ENCODE measurements around the gene CHMP3.
"Not testable (repeated sequence)": the region's sequence is repeated elsewhere in the genome, so short reads cannot be mapped to it uniquely, and the experiment has no call there.

CHMP3 gene

DNA sequence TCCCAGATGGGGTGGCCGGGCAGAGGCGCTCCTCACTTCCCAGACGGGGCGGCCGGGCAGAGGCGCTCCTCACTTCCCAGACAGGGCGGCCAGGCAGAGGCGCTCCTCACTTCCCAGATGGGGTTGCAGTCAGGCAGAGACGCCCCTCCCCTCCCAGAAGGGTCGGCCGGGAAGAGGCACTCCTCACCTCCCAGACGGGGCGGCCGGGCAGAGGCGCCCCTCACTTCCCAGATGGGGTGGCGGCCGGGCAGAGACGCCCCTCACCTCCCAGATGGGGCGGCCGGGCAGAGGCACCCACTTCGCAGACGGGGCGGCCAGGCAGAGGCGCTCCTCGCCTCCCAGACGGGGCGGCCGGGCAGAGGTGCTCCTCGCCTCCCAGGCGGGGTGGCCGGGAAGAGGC lies 13.8 kb downstream of the CHMP3 start:
- DNase-seq (ENCODE audit: low spot score): not testable (repeated sequence)

DNA sequence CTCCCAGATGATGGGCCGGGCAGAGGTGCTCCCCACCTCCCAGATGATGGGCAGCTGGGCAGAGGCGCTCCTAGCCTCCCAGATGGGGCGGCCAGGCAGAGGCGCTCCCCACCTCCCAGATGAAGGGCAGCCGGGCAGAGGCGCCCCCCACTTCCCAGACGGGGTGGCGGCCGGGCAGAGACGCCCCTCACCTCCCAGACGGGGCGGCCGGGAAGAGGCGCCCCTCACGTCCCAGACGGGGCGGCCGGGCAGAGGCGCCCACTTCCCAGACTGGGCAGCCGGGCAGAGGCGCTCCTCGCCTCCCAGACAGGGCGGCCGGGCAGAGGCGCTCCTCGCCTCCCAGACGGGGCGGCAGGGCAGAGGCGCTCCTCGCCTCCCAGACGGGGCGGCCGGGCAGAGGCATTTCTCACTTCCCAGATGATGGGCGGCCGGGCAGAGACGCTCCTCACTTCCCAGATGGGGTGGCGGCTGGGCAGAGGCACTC lies 14.3 kb downstream of the CHMP3 start:
- DNase-seq (ENCODE audit: low spot score): not testable (repeated sequence)

DNA sequence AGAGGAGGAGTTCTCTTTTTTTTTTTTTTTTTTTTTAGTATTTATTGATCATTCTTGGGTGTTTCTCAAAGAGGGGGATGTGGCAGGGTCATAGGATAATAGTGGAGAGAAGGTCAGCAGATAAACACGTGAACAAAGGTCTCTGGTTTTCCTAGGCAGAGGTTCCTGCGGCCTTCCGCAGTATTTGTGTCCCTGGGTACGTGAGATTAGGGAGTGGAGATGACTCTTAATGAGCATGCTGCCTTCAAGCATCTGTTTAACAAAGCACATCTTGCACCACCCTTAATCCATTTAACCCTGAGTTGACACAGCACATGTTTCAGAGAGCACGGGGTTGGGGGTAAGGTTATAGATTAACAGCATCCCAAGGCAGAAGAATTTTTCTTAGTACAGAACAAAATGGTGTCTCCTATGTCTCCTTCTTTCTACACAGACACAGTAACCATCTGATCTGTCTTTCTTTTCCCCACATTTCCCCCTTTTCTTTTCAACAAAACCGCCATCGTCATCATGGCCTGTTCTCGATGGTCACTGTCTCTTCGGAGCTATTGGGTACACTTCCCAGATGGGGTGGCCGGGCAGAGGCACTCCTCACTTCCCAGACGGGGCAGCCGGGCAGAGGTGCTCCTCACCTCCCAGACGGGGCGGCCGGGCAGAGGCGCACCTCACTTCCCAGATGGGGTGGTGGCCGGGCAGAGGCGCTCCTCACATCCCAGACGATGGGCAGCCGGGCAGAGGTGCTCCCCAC lies 14.9 kb downstream of the CHMP3 start:
- DNase-seq (ENCODE audit: low spot score): not testable (repeated sequence)

DNA sequence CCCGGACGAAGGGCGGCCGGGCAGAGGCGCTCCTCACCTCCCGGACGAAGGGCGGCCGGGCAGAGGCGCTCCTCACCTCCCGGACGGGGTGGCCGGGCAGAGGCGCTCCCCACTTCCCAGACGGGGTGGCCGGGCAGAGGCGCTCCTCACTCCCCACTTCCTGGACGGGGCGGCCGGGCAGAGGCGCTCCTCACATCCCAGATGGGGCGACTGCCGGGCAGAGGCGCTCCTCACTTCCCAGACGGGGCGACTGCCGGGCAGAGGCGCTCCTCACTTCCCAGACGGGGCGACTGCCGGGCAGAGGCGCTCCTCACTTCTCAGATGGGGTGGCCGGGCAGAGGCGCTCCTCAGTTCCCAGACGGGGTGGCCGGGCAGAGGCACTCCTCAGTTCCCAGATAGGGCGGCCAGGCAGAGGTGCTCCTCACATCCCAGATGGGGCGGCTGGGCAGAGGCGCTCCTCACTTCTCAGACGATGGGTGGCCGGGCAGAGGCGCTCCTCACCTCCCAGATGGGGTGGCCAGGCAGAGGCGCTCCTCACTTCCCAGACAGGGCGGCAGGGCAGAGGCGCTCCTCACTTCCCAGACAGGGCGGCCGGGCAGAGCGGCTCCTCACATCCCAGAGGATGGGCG lies 17.8 kb downstream of the CHMP3 start:
- DNase-seq (ENCODE audit: low spot score): not testable (repeated sequence)

DNA sequence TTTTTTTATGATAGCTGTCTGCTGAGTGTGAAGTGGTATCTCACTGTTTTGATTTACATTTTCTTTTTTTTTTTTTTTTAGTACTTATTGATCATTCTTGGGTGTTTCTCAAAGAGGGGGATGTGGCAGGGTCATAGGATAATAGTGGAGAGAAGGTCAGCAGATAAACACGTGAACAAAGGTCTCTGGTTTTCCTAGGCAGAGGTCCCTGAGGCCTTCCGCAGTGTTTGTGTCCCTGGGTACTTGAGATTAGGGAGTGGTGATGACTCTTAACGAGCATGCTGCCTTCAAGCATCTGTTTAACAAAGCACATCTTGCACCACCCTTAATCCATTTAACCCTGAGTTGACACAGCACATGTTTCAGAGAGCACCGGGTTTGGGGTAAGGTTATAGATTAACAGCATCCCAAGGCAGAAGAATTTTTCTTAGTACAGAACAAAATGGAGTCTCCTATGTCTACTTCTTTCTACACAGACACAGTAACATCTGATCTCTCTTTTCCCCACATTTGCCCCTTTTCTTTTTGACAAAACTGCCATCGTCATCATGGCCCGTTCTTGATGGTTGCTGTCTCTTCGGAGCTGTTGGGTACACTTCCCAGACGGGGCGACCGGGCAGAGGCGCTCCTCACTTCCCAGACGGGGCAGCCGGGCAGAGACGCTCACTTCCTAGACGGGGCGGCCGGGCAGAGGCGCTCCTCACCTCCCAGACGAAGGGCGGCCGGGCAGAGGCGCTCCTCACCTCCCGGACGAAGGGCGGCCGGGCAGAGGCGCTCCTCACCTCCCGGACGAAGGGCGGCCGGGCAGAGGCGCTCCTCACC lies 18.8 kb downstream of the CHMP3 start:
- not testable (repeated sequence) for DNase-seq (ENCODE audit: low spot score)

DNA sequence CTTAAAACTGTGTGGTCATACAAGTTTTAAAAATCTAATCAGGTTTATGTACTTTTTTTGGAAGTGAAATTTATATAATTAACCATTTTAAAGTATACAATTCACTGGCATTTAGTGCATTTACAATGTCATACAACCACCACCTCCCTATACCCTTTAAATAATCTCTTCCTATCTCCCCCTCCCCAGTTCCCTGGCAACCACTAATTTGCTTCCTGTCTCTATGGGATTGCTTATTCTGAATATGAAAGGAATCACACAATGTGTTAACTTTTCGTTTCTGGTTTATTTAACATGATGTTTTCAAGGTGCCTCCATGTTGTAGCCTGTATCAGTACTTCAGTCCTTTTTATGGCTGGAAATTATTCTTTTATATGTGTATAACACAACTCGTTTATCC lies 19.4 kb downstream of the CHMP3 start:
- DNase-seq (ENCODE audit: low spot score): no peak

DNA sequence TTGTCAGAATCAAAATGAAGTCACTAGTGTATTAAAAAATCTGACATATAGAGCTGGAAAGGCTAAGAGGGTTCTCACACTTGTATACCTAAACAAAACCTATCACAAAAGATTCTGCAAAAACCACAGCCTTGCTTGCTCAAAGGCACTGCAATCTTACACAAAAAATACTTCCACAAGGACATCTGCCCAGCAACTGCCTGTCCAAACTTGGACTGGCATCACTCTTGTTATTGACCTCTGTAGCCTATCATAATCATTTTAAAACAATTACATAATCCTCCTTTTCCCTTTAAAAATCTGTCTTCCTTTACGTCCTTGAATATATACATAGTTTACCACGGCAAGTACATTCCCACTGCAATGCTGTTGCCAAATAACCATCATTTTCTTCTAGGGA lies 19.9 kb downstream of the CHMP3 start:
- no peak for DNase-seq (ENCODE audit: low spot score)

DNA sequence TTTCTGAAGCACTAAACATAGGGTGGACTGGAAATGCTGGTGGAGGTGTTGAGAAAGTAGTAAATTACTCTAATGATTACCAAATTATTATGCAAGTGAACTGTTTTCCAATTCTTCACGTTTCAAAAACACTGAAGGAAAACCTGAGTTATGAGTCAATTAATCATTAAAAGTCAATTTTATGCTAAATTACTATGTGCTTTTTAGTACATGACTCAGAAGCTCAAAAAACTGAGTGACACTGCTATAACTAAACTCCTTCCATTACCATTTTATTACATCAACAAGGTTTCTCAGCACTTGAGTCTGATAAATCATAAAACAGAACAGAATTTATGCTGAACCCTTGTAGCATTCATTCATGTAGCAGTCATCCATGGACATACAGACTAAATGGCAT lies 20.4 kb downstream of the CHMP3 start:
- DNase-seq (ENCODE audit: low spot score): no peak

DNA sequence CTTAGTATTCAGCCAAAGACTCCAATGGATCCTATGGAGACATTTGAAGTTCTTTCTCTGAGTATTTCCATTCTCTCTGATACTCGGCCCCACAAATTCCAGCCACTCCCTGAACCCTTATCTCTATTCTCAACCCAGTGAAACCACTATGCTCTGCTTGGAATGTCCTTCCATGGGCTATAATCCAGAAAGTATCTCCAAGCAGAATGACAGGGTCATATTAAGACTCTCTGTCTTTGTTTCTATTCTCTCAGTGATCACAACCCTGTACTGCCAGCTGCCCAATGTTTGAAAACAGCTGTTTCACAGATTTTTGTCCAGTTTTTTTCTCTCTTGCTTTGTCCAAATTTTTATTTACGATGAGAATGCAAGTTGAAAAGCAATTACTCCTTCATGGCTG lies 21.9 kb downstream of the CHMP3 start:
- DNase-seq (ENCODE audit: low spot score): no peak

DNA sequence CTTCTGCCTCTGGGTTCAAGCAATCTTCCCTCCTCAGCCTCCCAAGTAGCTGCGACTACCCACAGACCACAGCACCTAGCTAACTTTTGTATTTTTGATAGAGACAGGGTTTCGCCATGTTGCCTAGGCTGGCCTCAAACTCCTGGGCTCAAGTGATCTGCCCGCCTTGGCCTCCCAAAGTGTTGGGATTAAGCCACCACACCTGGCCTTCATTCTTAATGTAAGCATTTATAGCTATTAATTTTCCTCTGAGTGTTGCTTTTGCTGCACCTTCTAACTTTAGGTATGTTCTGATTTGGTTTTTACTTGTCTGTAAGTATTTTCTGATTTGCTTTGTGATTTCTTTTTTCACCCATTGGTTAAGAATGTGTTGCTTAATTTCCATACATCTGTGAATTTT lies 29.7 kb downstream of the CHMP3 start:
- no peak for DNase-seq (ENCODE audit: low spot score)

DNA sequence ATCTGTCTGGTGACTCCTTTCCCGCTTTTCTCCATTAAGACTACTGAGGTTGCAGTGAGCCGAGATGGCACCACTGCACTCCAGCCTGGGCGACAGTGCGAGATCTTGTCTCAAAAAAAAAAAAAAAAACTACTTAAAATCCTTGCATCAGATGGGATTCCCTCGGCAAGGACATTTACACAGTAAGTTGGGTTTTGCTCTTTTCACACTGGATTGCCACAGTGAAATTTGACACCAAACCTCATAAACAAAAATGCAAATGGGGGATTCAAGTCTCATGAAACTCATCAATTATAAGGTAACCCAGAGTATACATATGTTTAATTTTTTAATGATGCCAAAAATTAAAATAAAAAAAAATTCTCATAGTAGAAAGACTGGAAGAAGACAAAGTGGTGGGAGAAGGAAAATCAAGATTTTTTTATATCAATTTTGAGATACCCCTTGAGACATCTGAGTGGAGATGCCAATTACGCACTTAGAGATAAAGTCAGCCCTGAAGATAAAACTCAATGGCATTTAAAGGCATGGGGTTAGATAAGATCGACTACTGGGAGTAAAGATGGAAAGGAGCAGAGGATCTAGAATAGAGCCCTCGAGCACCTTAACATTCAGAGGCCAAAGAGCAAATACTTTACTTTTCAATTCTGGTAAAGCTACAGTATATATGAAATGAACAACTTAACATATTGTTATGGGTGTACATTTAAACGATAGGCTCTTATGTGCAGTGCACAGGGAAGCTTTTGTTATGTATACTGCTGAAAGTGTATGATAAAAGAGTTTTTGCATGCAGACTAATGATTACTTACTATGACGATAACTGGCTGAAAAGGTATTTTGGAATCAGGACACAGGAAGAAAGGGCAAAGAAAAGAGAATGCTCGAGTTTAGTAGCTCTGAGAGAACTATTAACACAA lies 37.6 kb downstream of the CHMP3 start:
- no peak for DNase-seq (ENCODE audit: low spot score)

DNA sequence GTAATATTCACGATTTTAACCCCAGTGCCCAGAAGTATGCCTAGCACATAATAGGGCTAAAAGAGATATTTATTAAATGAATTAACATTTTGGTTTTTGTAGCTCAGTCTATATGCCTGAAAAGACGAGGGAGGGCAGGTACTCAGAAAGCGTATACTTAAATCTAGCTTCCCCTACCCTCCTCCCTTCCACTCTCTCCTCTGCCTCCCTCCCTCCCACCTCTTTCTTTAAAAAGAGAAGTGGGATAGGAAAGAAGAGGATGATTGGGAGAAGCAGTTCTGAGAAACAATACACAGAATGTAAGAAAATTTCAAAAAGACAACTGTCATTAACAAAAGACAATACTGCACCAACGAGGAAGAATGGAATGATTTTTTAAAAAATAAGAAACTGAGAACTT lies 39.8 kb downstream of the CHMP3 start:
- peak; percentile 63 for DNase-seq (ENCODE audit: low spot score)

DNA sequence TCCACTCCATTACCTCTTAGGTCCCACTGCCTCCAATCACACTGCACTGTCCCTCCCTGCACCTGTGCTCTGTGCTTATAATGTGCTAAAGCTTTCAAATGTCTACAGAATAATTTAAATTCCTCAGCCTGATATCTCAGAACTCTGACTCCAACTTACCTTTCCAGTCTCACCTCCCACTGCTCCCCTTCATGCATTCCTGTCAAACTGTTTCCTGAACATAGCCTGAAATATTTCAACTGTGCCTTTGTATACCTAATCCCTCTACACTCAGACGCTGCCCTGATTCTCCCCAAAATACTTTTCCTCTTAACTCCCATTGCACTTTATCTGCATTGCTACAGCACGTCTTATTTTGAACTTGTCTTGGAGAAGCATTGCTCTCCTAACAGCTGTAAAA lies 40.5 kb downstream of the CHMP3 start:
- DNase-seq (ENCODE audit: low spot score): peak; percentile 74

DNA sequence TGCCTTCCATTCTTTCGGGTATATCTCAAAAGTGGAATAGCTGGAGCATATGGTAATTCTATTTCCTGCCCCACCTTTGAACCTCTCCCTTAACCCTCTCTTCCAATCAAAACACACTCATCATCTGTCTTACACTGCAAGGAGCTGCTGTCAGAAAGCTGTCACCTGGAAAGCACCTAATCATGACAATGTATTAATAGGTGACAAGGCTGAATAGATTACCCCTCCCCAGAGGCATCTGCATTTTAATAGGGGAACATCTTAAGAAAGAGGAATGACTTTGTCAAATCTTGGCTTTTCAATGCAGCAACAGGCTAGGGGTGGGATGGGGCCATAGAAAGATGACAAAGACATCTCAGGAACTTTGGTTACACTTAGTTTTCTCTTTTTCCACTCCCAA lies 41.3 kb downstream of the CHMP3 start:
- peak; percentile 77 for DNase-seq (ENCODE audit: low spot score)

DNA sequence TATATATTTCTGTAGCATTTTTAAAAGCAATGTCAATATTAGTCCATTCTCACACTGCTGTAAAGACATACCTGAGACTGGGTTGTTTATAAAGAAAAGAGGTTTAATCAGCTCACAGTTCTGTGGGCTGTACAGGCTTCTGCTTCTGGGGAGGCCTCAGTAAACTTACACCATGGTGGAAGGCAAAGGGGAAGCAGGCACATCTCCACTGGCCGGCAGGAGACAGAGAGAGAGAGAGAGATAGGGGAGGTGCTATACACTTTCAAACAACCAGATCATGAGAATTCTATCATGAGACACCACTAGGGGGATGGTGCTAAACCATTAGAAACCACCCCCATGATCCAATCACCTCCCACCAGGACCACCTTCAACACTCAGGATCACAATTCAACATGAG lies 43.1 kb downstream of the CHMP3 start:
- DNase-seq (ENCODE audit: low spot score): no peak

DNA sequence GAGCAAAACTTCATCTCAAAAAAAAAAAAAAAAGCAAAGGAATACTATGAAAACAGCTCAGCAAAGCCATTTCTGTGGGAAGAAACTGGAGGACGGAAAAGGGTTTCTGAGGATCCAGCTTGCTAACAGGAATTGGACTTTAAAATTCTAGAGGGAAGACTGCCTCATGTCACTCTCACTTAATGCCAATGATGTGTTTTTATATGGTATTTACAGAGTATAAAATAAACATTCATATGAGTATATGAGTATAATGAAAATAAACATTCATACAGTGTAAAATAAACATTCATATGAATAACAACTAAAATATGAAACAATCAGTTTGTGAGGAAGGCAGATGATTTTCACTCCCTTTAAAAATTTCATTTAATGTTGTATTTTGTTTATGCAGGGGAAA lies 43.9 kb downstream of the CHMP3 start:
- no peak for DNase-seq (ENCODE audit: low spot score)

DNA sequence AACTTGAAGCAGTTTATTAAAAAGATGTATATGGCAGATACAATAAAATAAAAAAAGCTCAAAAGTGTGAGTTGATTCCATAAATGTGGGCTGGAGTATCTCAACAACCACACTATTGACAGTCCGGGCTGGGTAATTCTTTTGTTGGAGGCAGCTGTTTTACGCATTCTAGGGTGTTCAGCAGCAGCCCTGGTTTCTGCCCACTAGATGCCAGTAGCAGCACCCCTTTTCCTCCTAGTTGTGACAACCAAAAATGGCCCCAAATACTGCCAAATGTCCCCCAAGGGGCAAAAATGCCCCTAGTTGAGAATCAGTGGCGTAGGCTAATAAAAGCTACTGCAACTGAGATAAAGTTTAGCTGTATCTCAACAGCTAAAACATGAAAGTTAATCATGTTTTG lies 44.8 kb downstream of the CHMP3 start:
- peak; percentile 39 for DNase-seq (ENCODE audit: low spot score)

DNA sequence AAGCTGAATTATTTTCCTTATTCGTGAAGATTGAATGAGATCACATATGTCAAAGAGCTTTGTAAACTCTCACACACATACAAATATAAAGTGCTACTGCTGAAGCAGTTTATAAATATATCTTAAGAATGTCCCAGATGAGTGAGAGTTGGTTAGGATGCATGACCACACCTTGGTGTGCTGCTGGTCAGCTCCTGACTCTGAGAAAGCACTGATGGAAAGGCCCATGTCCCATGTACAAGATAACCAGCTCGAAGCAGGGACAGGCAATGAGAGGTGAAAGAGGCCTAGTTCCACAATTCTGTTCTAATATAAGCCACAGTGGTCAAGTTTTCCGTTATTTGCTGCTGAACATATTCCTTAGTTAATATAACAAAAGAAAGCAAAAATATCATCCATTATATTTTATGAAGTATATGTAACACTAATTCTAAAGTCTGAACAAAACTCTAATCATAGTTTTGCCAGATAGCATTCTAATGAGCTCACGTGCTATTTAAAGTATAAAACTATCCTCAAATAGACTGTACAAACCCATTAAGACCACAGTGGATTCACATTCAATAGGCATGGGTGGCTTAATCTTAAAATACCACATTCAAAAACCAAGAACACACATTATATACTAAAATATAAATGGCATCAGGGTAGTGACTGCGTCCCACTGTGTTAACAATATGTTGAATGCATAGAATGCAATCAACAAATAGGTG lies 49.1 kb downstream of the CHMP3 start:
- no peak for DNase-seq (ENCODE audit: low spot score)

DNA sequence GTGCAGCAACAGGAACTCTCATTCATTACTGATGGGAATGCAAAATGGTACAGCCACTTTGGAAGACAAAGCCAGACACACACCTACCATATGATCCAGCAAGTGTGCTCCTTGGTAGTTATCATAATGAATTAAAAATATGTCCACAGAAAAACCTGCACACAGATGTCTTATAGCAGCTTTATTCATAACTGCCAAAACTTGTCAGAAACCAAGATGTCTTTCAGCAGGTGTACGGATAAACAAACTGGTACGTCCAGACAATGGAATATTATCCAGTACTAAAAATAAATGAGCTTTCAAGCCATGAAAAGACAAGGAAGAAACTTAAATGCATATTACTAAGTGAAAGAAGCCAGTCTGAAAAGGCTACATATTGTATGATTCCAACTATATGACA lies 50.4 kb downstream of the CHMP3 start:
- no peak for DNase-seq (ENCODE audit: low spot score)

DNA sequence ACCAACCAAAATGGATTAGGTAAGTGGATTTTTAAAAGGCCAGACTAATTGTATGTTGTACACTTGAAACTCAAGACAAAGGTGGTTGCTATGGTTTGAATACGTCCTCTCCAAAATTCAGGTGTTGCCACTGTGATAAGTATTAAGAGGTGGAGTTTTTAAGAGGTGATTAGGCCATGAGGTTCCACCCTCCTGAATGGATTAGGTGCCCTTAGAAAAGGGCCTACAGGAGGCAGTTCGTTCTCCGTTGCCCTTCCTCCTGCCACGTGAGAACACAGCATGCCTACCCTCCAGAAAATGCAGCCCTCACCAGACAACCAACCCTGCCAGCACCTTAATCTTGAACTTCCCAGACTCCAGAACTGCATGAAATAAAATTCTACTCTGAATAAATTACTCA lies 51.2 kb downstream of the CHMP3 start:
- DNase-seq (ENCODE audit: low spot score): no peak

DNA sequence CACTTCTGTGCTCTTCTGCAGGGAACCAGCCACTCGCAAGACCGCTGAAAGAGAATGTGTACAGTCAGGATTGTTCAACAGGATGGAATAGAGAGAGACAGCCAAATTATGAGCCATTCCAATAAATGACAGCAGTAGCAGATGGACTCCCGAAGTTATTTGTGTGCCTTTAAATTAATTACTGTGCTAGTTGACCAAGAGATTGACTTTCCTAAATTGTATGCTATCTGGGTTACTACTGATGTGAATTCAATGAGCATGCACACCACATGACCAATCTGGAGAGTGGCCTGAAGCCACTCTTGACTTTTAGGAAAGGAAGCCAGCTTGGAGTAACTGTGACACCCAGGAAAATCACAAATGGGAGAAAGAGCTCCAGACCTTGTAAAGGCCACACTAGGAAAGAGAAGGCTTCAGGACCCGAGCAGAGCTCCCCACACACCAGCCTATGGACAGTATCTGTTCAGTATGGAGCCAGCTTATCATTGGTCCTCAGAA lies 52.8 kb downstream of the CHMP3 start:
- DNase-seq (ENCODE audit: low spot score): no peak

Measured in putamen (tissue), 1 donor.